SU-DHL-6 (cell line): Measurements from ENCODE around the gene GSK3B.

Experiments used
- EZH2phosphoT487 ChIP-seq: fragments of 200-600 bp; sonication (generic), shearing (Covaris generic); conservative IDR thresholded peaks from 2 replicates; pipeline ENCODE4 v1.6.1; 2018; ENCODE audit warnings: mild to moderate bottlenecking, antibody characterized with exemption, low read length, moderate library complexity, mixed read lengths
- TF ChIP-seq, protein P1 (sequence below): fragments of 200-600 bp; sonication (generic); IDR thresholded peaks from one replicate; pipeline ENCODE4 v1.5.1; 2017; ENCODE audit warnings: antibody characterized with exemption, mild to moderate bottlenecking, low read length, moderate library complexity; ENCODE audit not compliant: insufficient read depth, poor library complexity, severe bottlenecking

DNA sequence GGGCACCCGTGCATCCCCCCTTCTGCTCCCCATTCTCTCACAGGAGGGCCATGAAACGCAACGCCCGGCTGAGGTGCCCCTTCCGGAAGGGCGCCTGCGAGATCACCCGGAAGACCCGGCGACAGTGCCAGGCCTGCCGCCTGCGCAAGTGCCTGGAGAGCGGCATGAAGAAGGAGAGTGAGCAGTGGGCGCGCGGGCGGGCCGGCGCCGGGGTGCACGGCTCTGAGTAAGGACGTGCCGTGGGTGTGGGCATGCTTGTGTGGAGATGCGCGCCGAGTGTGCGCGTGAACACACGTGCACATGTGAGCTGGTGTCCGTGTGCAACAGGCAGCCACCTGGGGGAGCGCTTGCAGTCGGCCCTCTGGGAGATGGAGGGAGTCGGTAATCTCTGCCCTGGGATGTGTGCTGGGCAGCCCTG lies 284.2 kb downstream of the GSK3B start:
- TF ChIP-seq, protein P1, sequence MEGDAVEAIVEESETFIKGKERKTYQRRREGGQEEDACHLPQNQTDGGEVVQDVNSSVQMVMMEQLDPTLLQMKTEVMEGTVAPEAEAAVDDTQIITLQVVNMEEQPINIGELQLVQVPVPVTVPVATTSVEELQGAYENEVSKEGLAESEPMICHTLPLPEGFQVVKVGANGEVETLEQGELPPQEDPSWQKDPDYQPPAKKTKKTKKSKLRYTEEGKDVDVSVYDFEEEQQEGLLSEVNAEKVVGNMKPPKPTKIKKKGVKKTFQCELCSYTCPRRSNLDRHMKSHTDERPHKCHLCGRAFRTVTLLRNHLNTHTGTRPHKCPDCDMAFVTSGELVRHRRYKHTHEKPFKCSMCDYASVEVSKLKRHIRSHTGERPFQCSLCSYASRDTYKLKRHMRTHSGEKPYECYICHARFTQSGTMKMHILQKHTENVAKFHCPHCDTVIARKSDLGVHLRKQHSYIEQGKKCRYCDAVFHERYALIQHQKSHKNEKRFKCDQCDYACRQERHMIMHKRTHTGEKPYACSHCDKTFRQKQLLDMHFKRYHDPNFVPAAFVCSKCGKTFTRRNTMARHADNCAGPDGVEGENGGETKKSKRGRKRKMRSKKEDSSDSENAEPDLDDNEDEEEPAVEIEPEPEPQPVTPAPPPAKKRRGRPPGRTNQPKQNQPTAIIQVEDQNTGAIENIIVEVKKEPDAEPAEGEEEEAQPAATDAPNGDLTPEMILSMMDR: no peak
- TF ChIP-seq EZH2phosphoT487: no peak
